ENCODE results near the gene DYNLT2. TPM values are rescaled to one million over a fixed set of nuclear protein-coding genes. Genes with fewer than 3 reads are reported as not detected.

DYNLT2 gene, protein sequence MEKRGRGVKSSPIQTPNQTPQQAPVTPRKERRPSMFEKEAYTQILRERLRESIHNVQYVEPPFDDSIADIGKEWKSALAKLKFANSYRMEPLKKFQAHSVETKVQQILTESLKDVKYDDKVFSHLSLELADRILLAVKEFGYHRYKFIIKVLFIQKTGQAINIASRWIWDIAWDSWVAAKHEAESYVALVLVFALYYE
- total RNA-seq, result 1 to 10 TPM; 2.0 to 2.1 TPM

DNA sequence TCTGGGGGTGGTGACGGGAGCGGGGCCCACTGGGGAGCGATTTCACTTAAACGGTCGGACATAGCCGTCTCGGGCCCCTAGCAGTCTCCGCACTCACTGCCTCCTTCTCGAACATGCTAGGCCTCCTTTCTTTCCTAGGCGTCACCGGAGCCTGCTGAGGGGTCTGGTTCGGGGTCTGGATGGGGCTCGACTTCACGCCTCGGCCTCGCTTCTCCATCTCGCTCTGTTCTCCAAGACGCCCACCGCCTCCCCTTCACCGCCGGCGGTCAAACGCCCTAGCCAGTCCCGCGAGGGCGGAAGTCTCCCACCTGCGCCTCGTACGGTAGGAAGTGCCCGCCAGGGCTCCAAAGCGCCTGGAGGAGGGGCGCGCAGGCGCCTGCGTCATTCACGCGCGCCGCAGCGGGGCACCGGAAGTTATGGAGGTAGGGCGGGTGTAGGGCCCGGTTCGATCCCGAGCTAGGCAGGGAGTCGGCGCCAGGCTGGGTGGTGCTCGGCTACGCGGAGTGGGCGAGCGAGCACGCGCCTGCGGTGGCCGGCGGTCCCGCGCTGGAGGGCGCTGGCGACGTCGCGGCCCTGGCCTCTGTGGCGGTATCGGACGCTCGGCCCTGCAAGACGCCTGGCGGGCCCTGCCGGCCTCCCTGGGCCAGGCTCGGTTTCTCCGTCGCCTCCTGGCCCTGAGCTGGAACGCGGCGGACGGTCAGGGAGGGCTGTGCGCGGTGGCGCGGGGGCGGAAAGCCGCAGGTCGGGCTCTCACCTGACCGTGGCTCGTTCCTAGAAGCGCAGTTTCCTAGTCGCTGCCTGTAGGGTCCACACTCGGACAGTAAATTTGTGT, at the start of gene DYNLT2, which contains the start of gene ERMARD:
Gene DYNLT2, minus strand, starts transcription at position 331 of the 832 bp plus-strand sequence. Its CDS starts 114 bp downstream, at position 217.
Gene ERMARD, plus strand, starts transcription at position 381 of the 832 bp plus-strand sequence. Its CDS starts 36 bp downstream, at position 417.
- POLR2A ChIA-PET, result interaction anchor here (0.7 to 3.1 kb wide), 5 partner anchors 28 to 803 kb away, joined by 3 to 35 read pairs (median 5); partner anchors contain the start of genes C6orf120, PHF10, TBP and WDR27
- CTCF ChIA-PET, result no interaction called here

DNA sequence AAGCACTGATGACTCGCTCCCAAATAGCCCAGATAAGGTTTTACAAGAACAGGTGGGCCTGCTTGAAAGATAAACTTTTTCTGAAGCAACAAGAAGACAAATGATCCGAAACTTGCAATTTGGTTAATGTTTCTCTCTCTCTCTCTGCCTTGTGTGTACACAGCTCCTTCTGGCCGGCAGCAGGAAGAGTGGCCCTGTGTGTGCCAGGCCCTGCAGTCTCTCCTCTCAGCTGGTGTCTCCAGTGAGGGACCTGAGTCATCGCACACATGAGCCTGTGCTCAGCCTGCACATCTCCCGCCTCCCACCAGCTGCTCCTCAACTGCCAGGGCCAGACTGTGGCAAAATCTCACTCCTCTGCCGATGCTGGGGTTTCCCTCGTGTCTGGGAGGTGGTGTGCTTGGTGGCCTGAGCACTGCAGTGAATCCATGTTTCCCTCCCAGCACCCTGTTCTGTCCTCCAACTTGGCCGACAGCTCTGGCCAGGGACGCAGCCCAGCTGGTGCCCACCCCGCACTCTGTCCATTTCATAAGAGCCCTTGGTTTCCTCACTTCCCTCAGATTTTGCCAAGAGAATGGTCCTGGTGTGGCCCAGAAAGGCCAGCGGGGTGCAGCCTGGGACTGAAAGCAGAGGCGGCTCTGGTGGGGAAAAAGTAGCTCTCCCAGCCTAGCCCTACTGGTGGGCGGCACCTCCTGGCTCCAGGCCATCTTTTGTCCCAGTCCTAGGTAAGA, 49.5 kb upstream of the DYNLT2 start:
- ChIA-PET CTCF (interaction anchor here (1.2 kb wide), 1 partner anchor 10 kb away, joined by 3 read pairs; no protein-coding TSS in a partner anchor), POLR2A (no interaction called here)

DNA sequence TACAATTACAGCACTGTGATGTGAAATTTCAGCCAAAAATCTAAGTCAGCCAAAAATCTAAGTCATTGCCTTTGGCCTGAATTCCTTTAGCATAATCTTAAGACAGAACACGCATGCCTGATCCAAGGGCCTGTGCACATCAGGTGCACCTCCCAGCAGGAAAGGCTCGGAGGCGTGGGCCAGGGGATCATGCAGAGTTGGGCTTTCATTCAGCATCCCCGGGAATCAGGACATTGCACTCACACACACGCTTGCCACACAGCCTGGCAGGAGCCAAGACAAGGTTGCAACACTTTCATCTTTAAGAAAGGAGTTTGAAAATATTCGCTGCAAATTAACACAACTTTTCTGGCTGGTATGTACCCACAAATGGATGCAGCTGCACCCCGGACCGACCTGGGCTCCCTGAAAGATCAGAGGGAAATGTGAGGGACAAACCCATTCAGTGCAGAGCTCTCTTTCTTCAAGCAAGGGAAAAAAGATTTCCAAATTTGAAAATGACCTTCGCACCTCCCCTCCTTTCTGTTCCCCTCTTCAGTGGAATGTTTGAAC, 48.8 kb upstream of the DYNLT2 start:
- ChIA-PET POLR2A (no interaction called here), CTCF (no interaction called here)

DNA sequence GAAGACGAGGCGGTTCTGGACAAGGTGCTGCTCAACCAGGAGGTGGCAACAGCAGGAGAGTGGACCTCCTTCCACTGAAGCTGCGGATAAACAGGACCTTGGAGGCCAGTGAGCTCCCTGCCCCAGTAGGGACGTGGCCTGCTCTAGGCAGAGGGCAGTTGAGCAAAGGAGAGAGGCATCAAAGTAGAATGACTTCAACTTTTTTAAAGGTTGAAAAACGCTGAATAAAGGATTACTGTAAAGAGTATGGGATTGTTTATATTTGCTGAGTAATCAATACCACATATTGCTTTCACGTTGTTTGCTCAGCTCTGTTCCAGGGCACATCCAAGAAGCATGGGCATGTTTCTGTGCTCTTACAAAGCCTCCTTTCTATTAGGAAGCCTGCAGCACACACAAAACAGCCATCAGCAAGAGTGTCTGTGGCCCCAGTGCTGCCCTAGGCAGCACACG, 48.1 kb upstream of the DYNLT2 start:
- CTCF ChIA-PET, result no interaction called here
- POLR2A ChIA-PET, result no interaction called here

DNA sequence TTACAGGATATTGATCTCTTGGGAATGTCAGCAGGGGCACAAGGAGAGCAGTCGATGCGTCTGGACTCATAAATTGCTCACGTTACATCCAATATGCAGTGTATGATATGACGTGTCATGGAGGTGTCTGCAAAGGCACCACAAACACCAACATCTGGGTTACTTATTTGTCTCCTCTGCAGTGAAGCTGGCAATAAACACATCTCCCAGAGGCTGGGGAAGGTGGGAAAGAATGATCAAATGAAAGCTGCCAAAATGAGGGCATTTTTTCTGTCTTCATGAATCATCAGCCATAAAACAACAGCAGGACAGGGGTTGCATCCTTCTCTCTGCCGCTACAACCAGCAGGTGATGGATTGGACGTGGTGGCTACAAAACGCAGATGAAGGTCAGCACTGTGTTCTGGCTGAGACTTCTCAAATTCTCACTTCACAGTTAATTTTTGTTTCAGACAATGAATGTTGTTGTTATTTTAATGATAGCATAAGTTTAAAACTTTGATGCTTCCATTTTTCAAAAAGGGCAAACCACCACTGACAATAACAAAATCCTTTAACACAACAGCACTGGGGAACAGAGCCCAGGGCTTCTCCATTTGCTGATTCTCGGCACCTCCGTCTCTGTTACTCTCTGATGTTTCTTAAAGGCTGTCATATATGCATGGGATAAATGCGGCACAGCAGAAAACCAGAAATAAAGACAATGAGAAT, 47.5 kb upstream of the DYNLT2 start:
- CTCF ChIA-PET, result interaction anchor here (0.9 kb wide), 1 partner anchor 9 kb away, joined by 3 read pairs; no protein-coding TSS in a partner anchor
- POLR2A ChIA-PET, result no interaction called here

DNA sequence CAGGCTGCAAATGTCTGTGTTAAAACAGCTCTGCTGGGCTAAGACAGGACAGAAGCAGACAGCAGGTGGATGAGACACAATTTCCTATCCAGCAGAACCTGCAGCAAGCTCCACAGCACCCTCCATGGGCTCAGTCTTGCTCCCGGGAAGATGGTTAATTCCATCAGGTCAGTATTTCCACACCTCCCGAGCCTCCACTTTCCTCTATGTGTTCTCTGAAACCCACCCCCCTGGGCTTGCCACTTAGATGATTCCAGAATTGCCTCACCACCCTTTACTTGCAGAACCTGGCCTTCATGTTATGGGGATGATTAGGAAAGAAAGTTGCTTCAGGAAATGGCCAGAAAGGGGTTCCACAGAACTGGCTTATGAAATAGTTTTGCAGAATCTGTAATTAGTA, 43.8 kb upstream of the DYNLT2 start:
- CTCF ChIA-PET, result interaction anchor here (0.9 kb wide), 1 partner anchor 36 kb away, joined by 3 read pairs; no protein-coding TSS in a partner anchor

DNA sequence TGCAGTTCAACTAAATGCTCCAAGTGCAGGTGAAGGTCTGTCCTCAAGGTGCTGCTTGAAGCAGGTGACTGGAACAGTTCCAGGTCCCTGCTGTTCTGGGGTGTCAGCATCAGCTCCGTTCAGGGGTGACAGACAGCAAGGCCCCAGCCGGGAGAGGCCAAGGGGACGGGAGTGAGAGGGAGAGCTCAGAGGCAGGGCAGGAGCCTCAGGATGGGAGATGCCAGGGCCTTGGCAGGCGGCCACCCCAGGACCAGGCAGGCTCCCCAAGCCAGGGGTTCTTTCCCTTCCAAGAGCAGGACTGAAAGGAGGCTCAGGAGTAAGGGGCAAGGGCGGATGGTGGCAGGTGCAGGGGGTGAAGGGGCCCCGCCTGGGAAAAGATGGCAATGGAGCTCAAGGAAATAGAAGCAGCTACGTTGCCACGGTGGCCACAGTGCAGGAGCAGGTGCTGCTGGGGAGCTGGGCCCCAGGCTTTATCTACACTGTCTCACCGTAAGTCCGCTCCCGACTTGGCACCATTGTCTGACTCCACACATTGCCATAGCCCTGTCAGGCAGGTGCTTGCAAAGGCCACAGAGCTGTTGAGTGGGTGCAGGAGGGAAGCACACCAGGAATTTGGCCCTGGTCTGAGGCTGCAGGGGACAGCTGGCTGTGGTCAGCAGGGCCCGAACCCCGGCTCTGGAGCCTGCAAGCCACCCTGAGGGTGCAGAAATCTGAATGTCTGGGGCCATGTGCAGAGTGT, 43.1 kb upstream of the DYNLT2 start:
- ChIA-PET POLR2A (no interaction called here), CTCF (interaction anchor here (0.9 kb wide), 1 partner anchor 37 kb away, joined by 3 read pairs; no protein-coding TSS in a partner anchor)

More for the DNA sequence above, 43.8 kb upstream of the DYNLT2 start:
- POLR2A ChIA-PET, result no interaction called here

DNA sequence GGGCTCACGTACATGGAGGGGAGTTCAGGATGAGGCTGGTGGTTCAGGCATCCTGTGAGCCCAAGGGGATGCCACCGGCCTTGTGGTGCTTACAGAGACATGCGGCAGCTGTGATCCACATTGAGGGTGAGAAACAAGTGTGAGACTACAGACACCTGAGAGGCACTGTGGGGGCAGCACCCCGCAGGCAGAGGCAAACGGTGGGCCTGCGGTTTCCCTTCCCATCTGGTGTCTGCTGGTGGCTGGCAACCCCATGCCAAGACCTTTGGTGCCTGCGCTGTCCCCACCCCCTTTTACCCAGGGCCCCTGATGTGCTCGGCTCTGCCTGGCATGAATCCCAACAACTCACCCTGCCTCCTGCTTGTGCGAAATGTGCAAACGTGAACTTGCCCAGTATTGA, 42.0 kb upstream of the DYNLT2 start:
- ChIA-PET CTCF (no interaction called here), POLR2A (no interaction called here)

DNA sequence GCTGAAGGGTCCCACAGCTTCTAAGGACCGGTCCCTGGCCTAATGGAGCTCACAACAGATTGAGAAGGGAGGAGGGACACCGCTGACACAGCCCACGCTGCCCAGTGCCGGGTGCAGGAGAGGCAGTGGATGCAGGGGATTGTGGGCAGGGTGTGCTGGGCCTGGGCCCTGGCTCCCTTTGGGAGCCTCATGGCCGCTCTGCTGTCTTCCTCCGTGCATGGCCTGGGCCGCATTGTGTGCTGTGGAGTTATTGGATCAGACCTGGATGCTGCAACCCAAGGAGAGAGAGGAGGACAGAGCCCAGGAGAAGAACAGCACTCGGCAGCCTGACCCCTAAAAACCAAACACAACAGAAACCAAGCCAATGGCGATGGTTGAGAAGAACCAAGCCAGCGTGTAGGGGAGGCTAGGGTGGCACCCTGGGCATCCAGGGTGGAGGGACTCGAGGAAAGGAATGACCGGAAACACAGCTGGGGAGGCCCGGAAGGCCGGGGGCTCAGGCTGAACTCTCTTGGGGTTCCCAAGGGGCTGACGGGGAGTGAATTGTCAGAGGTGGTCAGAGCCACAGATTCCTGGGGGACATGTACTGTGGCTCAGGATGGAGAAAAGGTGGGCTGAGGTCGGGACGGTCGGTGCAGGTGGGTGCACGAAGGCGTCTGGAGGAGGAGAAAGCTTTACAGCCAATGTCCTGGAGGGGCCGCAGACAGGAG, 41.1 kb upstream of the DYNLT2 start:
- POLR2A ChIA-PET, result no interaction called here

DNA sequence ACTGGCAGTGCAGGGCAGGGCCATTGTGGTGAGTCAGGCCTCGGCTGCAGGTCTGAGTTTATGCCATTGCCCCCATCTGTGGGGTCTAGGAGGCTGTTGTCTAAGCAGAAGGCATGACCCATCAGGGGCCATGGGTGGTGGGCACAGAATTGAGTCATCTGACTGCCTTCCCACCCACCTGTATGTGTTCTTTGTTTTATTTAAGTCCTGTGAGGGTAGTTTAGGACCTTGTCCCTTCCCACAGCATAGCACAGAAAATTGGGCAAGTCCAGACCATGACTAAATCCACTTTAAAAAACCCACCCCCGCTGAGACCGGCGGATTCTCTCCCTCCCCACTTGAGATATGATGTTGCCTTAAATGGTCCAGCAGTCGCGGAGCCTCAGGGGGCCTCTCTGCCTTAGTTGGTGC, 40.4 kb upstream of the DYNLT2 start:
- POLR2A ChIA-PET, result no interaction called here

More for the DNA sequence above, 41.1 kb upstream of the DYNLT2 start:
- CTCF ChIA-PET, result no interaction called here

DNA sequence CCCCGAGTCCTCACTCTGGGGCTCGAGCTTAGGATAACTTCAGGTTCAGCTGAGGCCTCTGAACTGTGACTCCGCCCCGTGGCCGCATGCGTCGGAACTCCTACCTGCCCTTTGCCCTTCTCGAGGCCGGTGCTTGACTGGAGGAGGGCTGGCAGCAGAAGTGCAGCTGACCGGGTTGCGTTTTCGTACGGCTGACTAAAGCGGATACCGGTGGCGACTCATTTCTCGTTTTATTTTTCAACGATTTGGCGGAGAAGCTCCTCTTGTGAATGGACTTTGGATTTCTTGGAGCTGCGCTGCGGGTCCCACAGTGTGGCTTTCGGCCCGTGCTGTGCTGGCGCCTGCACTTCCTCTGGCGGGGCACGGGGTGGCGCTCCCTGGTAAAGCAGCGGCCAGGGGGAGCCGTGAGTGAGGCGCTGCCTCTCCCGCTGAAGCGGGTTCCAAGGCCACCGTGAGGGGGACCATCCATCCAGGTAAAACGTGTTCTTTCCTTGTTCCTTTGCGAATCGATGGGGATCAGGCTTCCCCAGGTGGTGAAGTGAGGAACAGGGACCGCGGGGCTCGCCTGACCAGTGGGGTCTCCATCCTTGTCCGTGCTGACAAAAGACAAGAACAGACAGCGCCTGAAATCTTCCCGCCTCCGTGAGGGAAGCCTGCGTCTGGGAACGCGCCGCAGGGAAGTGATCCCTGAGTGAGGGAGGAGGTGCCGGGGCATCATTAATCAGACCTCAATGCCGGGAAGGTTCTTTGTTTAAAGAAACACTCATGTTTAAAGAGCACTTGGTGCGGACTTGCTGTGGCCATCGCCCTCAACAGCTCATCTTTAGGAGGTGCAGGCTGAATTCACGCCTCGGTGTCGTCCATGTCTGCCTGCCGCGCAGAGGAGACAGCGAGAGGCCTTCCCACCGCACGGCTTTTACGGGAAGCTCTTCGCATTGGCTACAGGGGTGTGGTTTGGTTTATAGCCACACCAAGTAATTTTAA, 38.9 kb upstream of the DYNLT2 start:
- CTCF ChIA-PET, result interaction anchor here (0.6 to 2.1 kb wide), 11 partner anchors 8 to 741 kb away, joined by 3 to 10 read pairs (median 3); no protein-coding TSS in a partner anchor
- POLR2A ChIA-PET, result interaction anchor here (0.6 kb wide), 2 partner anchors 88 to 785 kb away, joined by 3 to 4 read pairs; partner anchors contain the start of genes C6orf120 and WDR27

More for the DNA sequence above, 40.4 kb upstream of the DYNLT2 start:
- CTCF ChIA-PET, result no interaction called here

DNA sequence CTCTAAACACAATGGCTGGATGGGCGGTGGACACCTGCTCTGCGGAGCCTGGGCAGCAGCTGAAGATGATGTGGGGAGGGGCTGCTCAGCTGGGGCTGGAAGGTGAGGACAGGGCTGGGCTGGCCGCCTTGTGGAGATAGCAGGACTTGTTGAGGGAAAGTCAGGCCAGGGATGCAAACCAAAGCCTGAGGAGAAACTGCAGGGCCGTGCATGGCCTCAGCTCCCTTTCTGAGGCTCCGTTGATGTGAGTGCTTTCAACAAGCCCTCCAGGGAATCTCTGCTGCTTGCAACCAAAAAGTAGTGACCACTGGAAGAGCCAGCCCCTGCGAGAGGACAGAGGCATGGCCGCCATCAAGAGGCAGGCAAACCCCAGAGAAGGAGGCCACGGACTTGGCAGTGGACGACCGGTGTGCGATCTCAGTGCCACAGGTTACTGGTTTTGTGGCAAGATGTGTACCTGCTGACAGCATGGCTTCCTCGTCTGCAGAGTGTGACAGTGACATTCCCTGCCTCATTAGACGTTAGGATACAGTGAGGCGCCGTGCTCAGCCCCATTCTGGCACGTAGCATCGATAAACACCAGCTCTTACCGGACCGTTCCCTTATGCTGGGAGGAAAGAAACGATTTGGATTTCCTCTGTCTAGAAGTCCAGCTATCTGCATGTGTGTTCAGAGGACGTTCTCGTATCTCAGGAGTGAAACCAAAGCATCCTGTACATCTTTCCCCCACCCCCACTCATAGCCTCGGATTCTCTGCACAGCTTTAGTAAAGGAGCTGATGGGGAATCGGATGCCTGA, 38.0 kb upstream of the DYNLT2 start:
- CTCF ChIA-PET, result interaction anchor here (0.6 to 2.1 kb wide), 7 partner anchors 9 to 742 kb away, joined by 3 to 10 read pairs (median 3); no protein-coding TSS in a partner anchor
- POLR2A ChIA-PET, result interaction anchor here (0.6 kb wide), 1 partner anchor 87 kb away, joined by 3 read pairs; the partner anchor contains the start of genes C6orf120 and WDR27

DNA sequence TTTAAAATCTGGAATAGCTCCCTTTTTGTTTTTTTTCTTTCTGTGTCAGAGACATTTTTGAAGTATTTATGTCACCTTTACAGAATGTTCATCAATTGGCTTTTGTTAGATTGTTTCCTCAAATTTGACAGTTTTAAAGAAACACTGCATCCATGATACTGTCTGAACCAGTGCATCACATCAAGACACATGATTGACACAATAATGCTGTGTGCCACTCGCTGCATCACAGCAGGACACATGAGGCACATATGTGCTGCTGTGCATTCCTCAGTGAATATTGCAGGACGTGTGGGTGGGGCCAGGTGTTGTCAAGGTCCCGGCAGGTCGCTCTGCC, 37.4 kb upstream of the DYNLT2 start:
- CTCF ChIA-PET, result no interaction called here

DNA sequence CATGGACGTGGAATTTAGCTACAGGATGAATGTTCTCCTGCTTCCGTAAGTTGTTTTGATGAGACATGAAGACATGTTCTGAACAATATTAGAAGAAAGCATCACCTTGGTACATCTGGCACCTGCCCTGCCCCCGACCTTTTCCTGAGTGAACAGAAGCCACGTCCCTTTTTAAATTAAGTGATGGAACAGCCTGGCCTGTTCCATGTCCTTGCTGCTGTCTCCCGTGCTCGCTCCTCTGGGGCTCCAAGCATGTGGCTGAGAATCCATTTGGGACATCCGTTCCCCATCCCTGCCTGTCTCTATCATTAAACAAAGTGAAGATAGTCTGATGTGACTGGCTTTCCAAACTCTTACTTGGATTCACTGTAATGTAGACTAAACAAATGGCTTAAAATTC, 36.4 kb upstream of the DYNLT2 start:
- ChIA-PET CTCF (no interaction called here), POLR2A (no interaction called here)

More for the DNA sequence above, 37.4 kb upstream of the DYNLT2 start:
- POLR2A ChIA-PET, result no interaction called here

DNA sequence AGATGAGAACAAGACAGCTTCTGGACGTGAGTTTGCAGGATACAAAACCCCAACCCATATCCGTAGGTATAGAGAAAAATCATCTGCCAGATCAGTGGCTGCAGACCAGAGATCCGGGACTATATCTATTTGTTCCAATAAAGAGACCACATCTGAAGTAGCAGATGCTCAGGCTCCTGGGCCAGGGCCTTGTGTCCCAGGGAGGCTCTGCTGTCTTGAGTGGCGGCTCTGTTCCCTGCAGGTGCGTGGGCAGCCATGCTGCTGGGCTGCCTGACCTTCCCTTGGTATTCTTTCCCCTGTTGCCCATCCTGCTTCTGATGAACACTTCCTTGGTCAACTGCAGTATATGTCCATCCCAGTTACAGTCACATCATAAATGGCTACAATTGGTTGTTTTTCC, 35.0 kb upstream of the DYNLT2 start:
- ChIA-PET CTCF (no interaction called here), POLR2A (no interaction called here)

DNA sequence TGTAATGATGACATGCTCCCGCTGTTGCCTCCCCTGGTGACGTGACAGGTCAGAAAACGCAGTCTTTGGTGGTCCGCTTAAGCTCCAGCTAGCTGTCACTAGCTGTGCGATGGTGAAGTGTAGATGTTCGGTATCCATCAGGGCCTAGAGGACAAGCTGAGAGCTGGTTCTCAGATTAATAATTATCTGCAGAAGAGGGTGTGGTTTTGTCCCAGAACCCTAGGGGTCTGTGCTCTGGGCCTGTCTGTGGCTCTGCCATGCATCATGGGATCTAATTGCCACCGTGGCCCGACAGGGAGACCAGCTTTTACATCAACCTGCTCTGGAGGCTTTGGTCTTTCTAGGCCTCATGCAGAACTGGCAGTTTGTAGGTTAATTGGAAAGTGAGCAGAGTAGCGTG, 34.2 kb upstream of the DYNLT2 start:
- ChIA-PET CTCF (no interaction called here), POLR2A (no interaction called here)
